NCI-H226 (cell line): Measurements from ENCODE around the gene DOK6.
"Not testable (repeated sequence)": the region's sequence is repeated elsewhere in the genome, so short reads cannot be mapped to it uniquely, and the experiment has no call there.

ENCODE experiments used
- DNase-seq: peaks from one replicate; pipeline ENCODE4 v3.0.0-alpha.2; 2015

The DOK6 gene

GRCh38 chr18:69400253-69400975, at the start of gene DOK6:
DOK6 (plus strand) TSS chr18:69400888.
- DNase-seq: no peak

DNA sequence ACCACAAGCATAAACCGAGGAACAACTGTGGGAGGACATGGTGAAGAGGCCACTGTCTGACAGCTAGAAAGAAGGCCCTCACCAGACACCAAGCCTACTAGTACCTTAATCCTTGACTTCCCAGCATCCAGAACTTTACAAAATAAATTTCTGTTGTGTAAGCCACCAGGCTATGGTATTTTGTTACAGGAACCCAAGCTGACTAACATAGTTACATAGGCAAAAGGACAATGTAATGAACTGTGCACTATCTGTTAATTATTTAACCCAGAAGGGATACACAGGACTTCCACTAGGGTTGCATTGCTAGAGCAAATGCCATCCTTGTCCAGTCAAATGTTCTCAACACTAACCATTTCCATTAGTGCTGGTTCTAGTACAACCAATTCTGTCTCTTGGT, 47.7 kb upstream of the DOK6 start:
- DNase-seq: no peak

DNA sequence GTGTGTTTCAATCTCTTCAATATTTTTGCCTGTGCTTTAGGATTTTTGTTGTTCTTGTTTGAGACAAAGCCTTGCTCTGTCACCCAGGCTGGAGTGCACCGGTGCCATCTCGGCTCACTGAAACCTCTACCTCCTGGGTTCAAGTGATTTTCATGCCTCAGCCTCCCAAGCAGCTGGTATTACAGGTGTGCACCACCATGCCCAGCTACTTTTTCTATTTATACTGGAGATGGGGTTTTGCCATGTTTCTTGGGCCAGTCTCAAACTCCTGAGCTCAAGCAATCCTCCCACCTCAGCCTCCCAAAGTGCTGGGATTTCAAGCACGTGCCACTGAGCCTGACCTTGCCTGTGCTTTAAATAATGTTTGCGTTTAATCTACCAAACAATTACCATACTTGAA, 43.1 kb upstream of the DOK6 start:
- no peak for DNase-seq

DNA sequence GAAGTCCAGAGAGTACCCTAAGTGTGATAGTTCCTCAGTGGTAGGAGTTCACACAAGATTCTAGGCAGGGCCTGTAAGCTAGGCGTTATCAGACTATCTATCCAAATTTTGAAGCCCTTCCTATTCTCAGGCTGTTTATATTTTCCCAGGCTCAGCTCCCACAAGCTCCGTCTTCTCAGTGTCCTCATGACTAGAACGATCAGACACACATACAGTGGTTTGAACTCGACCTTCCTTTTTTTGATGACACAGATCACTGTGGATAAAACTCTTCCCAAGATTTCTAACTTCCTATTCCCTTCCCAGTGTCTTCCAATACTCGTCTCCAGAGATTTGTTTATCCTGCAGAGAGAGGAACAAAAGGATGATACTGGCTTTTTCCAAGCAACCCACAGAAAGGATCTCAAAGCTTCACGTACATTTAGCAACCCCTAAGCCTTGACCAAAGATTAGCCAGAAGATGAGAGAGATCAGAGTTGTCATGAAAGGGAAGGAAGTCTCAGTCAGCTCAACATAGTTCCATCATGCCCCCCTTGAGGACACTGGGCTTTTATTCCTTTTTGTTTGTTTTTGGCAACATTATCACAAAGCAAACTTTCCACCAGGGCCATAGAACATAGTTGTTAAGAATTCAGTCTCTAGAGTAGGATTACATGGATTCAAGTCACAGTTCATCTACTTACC, 42.3 kb upstream of the DOK6 start:
- DNase-seq: no peak

GRCh38 chr18:69359768-69360167, 40.9 kb upstream of the DOK6 start:
- DNase-seq: not testable (repeated sequence)

GRCh38 chr18:69364930-69365329, 35.8 kb upstream of the DOK6 start:
- no peak for DNase-seq

- DNase-seq: no peak
Measured at GRCh38 chr18:69365658-69366057, 35.0 kb upstream of the DOK6 start.

- DNase-seq: no peak
Measured at GRCh38 chr18:69367104-69367503, 33.6 kb upstream of the DOK6 start.

- DNase-seq: no peak
Measured at GRCh38 chr18:69371729-69372128, 29.0 kb upstream of the DOK6 start.

GRCh38 chr18:69380324-69380723, 20.4 kb upstream of the DOK6 start:
- no peak for DNase-seq

- no peak for DNase-seq
Measured at GRCh38 chr18:69383186-69383585, 17.5 kb upstream of the DOK6 start.

DNA sequence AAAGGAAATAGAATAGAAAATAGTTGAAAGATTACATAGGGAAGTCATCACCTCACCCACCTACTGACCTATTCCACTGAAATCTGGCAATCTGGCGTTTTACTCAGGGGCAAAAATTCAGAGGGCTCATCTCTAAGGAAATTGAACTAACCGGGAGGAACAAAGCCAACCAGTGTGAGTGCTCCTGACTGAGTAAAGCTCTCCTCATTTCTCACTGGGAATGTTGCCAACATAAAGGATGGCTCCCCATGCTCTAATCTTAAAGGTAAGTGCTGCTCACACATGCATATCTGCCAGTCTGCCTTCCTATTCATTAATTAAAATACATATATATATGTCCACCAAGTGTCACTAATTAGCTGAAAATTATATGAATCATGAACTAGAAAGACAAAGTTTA, 13.5 kb upstream of the DOK6 start:
- no peak for DNase-seq

DNA sequence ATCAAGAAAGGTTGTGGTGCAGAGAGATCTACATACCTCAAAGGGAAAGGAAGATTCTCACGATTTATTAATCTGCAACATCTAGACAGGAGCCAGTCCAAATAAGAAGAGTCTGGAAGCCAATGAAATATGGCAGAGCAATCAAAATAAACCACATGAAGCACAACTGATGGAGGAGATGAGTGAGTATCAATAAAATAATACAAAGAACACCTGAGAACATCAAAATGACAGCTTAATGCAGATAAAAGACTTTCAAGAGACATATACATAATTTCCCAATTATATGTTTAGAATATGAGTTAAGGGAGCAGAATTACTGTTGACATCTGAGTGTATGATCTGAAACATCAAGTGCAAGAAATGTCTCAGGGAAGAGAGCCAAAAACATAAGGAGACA, 12.5 kb upstream of the DOK6 start:
- DNase-seq: no peak

- DNase-seq: no peak
Measured at GRCh38 chr18:69397096-69397495, 3.6 kb upstream of the DOK6 start.

GRCh38 chr18:69399253-69399652, 1.4 kb upstream of the DOK6 start:
- DNase-seq: no peak

GRCh38 chr18:69400976-69401225, 213 bp downstream of the DOK6 start:
- no peak for DNase-seq

- no peak for DNase-seq
Measured at GRCh38 chr18:69401226-69401971, 711 bp downstream of the DOK6 start.

- DNase-seq: no peak
Measured at GRCh38 chr18:69401972-69402532, 1.4 kb downstream of the DOK6 start.

- DNase-seq: no peak
Measured at GRCh38 chr18:69402533-69402989, 1.9 kb downstream of the DOK6 start.

DNA sequence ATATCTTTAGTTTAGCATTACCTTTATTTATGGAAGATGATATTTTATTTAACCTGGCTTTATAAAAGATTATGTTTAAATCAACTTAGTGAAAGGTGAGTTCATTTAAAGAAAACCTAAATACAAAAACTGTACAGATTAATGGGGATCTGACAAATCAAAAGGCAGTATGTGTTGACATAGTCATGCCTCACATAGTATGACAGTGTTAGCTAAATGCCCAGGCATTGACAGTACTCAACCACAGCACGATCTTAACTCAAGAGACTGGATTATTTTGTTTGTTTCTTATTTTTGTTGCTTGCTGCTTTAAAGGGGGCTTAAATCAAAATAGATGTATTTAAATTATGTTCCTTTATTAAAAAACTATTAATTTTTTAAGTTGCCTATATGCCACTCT, 7.8 kb downstream of the DOK6 start:
- no peak for DNase-seq

DNA sequence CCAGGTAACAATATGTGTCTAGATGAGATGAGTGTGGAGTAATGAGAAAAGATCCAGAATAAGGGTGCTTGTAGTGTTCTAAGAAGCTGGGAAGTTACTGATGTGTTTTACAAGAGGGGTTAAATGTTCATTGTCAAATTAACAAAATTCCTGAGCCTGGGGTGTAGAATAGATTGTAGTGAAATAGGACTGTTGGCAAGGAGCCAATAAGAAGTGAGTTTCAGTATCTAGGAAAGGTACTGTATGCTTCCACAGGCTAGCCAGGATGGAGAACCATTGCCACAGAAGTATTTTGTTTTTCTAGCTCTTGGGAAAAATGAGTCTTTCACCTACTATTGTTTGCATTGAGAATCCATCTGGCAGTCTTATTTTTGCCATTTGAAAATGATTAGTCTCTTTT, 10.5 kb downstream of the DOK6 start:
- no peak for DNase-seq

GRCh38 chr18:69414184-69414583, 13.5 kb downstream of the DOK6 start:
- no peak for DNase-seq

- no peak for DNase-seq
Measured at GRCh38 chr18:69432847-69433246, 32.2 kb downstream of the DOK6 start.

GRCh38 chr18:69435000-69435399, 34.3 kb downstream of the DOK6 start:
- no peak for DNase-seq
